A673 (cell line): Measurements from ENCODE around the gene TMEM221.

Experiments used
- EZH2 ChIP-seq: fragments of 200-600 bp; sonication (generic); IDR thresholded peaks from 2 replicates; pipeline ENCODE4 v1.6.1; 2017; ENCODE audit warnings: borderline replicate concordance, low read depth, mild to moderate bottlenecking, mixed read lengths, antibody characterized with exemption, low read length; ENCODE audit not compliant: poor library complexity, severe bottlenecking
- TF ChIP-seq, protein P1 (sequence below): fragments of 300-800, 200-600 bp; sonication (generic); conservative IDR thresholded peaks from 2 replicates; pipeline ENCODE4 v1.5.1; 2017; ENCODE audit warnings: low read depth, mild to moderate bottlenecking, antibody characterized with exemption, low read length, moderate library complexity, mixed read lengths

DNA sequence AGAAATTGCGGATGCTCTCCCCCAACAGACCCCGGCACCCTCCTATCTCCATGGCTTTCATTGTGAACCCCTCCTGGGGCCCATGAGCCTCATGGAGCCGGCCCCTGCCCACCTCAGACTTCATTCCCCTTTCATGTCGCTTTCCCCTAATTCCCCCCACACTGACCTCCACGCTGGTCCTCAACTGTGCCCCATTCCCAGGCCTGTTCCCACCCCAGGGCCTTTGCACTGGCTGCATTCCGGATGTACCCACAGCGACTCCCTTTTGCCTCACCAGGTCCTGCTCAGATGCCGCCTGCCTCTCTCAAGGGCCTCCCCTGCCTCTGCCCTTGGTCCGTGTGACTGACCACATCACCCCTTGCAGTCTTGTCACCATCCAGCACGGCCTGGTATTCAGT lies 35.1 kb upstream of the TMEM221 start:
- TF ChIP-seq, protein P1, sequence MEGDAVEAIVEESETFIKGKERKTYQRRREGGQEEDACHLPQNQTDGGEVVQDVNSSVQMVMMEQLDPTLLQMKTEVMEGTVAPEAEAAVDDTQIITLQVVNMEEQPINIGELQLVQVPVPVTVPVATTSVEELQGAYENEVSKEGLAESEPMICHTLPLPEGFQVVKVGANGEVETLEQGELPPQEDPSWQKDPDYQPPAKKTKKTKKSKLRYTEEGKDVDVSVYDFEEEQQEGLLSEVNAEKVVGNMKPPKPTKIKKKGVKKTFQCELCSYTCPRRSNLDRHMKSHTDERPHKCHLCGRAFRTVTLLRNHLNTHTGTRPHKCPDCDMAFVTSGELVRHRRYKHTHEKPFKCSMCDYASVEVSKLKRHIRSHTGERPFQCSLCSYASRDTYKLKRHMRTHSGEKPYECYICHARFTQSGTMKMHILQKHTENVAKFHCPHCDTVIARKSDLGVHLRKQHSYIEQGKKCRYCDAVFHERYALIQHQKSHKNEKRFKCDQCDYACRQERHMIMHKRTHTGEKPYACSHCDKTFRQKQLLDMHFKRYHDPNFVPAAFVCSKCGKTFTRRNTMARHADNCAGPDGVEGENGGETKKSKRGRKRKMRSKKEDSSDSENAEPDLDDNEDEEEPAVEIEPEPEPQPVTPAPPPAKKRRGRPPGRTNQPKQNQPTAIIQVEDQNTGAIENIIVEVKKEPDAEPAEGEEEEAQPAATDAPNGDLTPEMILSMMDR: no peak
- TF ChIP-seq EZH2: no peak
